NCI-H2081 treated with DMSO at 0.1 percent for 48 hours (cell line): ENCODE data around the gene PDGFB.

Source experiments
- DNase-seq: peaks from one replicate; lab custom pipeline; 2025; lab: John Stamatoyannopoulos, UW

The PDGFB gene

GRCh38 chr22:39276440-39277141, 31.8 kb upstream of the PDGFB start:
- no peak for DNase-seq

GRCh38 chr22:39275814-39276439, 31.1 kb upstream of the PDGFB start:
- no peak for DNase-seq

GRCh38 chr22:39273950-39274887, 29.4 kb upstream of the PDGFB start:
- no peak for DNase-seq

GRCh38 chr22:39270792-39271191, 26.0 kb upstream of the PDGFB start:
- DNase-seq: no peak

- no peak for DNase-seq
Observed at GRCh38 chr22:39270280-39270679, 25.5 kb upstream of the PDGFB start.

- no peak for DNase-seq
Observed at GRCh38 chr22:39269095-39269790, 24.5 kb upstream of the PDGFB start.

- no peak for DNase-seq
Observed at GRCh38 chr22:39268645-39269044, 23.9 kb upstream of the PDGFB start.

- no peak for DNase-seq
Observed at GRCh38 chr22:39267974-39268373, 23.2 kb upstream of the PDGFB start.

- no peak for DNase-seq
Observed at GRCh38 chr22:39266398-39267030, 21.7 kb upstream of the PDGFB start.

- no peak for DNase-seq
Observed at GRCh38 chr22:39265143-39265886, 20.5 kb upstream of the PDGFB start.

- no peak for DNase-seq
Observed at GRCh38 chr22:39264349-39265038, 19.7 kb upstream of the PDGFB start.

- DNase-seq: no peak
Observed at GRCh38 chr22:39263626-39264348, 19.0 kb upstream of the PDGFB start.

- DNase-seq: no peak
Observed at GRCh38 chr22:39259666-39260065, 14.9 kb upstream of the PDGFB start.

- no peak for DNase-seq
Observed at GRCh38 chr22:39257901-39258475, 13.2 kb upstream of the PDGFB start.

GRCh38 chr22:39256979-39257378, 12.2 kb upstream of the PDGFB start:
- no peak for DNase-seq

- DNase-seq: no peak
Observed at GRCh38 chr22:39256186-39256552, 11.4 kb upstream of the PDGFB start.

GRCh38 chr22:39255449-39256185, 10.8 kb upstream of the PDGFB start:
- no peak for DNase-seq

- no peak for DNase-seq
Observed at GRCh38 chr22:39254789-39255298, 10.1 kb upstream of the PDGFB start.
